SK-N-SH treated with all-trans-retinoic acid at 6 μM for 48 hours (cell line): ENCODE results near the gene CAB39L.

Experiments used
- ATAC-seq: fragments of 200-7000 bp; cut with Tn5 transposase; 3 replicates; pipeline ENCODE4 v1.9.1; 2020; ENCODE audit warnings: mild to moderate bottlenecking, moderate library complexity
- ARNTL ChIP-seq: fragments of 450-650 bp; formaldehyde crosslinking; IDR thresholded peaks from 2 replicates; pipeline ENCODE4 v1.5.0; 2020; ENCODE audit warnings: low read depth, mild to moderate bottlenecking, moderate library complexity, borderline replicate concordance
- BACH2 ChIP-seq: fragments of 250-450 bp; sonication (Bioruptor Pico); IDR thresholded peaks from 2 replicates; pipeline ENCODE4 v1.9.0; 2021; ENCODE audit warnings: mild to moderate bottlenecking, borderline replicate concordance
- CSDC2 ChIP-seq: fragments of 250-450 bp; sonication (Bioruptor Pico); IDR thresholded peaks from 2 replicates; pipeline ENCODE4 v1.5.0; 2020; ENCODE audit warnings: mild to moderate bottlenecking, moderate library complexity
- ESRRG ChIP-seq: fragments of 250-450 bp; sonication (Bioruptor Pico); IDR thresholded peaks from 2 replicates; pipeline ENCODE4 v1.6.1; 2021; ENCODE audit warnings: mild to moderate bottlenecking
- GLIS3 ChIP-seq: fragments of 250-450 bp; sonication (Bioruptor Pico); IDR thresholded peaks from 2 replicates; pipeline ENCODE4 v1.5.0; 2020; ENCODE audit warnings: mild to moderate bottlenecking, moderate library complexity
- ISL1 ChIP-seq: fragments of 250-450 bp; sonication (Bioruptor Pico); IDR thresholded peaks from 2 replicates; pipeline ENCODE4 v2.1.2; 2022; ENCODE audit warnings: mild to moderate bottlenecking, moderate library complexity
- OSR1 ChIP-seq: fragments of 250-450 bp; sonication (Bioruptor Pico); IDR thresholded peaks from 2 replicates; pipeline ENCODE4 v1.8.0; 2022; ENCODE audit warnings: moderate library complexity, mild to moderate bottlenecking, inconsistent platforms
- RARB ChIP-seq: fragments of 250-450 bp; sonication (Bioruptor Pico); IDR thresholded peaks from 2 replicates; pipeline ENCODE4 v1.8.0; 2021; ENCODE audit warnings: mild to moderate bottlenecking, moderate library complexity
- SNAI2 ChIP-seq: fragments of 250-450 bp; sonication (Bioruptor Pico); IDR thresholded peaks from 2 replicates; pipeline ENCODE4 v1.5.0; 2020; ENCODE audit warnings: mild to moderate bottlenecking, moderate library complexity
- TCF4 ChIP-seq: fragments of 250-450 bp; sonication (Bioruptor Pico); IDR thresholded peaks from 2 replicates; pipeline ENCODE4 v1.8.0; 2021; ENCODE audit warnings: mild to moderate bottlenecking, moderate library complexity, borderline replicate concordance
- TOX ChIP-seq: fragments of 250-450 bp; sonication (Bioruptor Pico); IDR thresholded peaks from 2 replicates; pipeline ENCODE4 v1.8.0; 2021; ENCODE audit warnings: mild to moderate bottlenecking, moderate library complexity, borderline replicate concordance
- ZC3H10 ChIP-seq: fragments of 250-450 bp; sonication (Bioruptor Pico); IDR thresholded peaks from 2 replicates; pipeline ENCODE4 v1.5.1; 2021; ENCODE audit warnings: mild to moderate bottlenecking, moderate library complexity
- ZFP3 ChIP-seq: fragments of 250-450 bp; sonication (Bioruptor Pico); IDR thresholded peaks from 2 replicates; pipeline ENCODE4 v1.5.0; 2020; ENCODE audit warnings: mild to moderate bottlenecking, moderate library complexity
- ZNF565 ChIP-seq: fragments of 450-650 bp; formaldehyde crosslinking; conservative IDR thresholded peaks from 2 replicates; pipeline ENCODE4 v1.5.0; 2020; ENCODE audit warnings: low read depth, mild to moderate bottlenecking, moderate library complexity
- ZNF70 ChIP-seq: fragments of 450-650 bp; formaldehyde crosslinking; IDR thresholded peaks from 2 replicates; pipeline ENCODE4 v1.5.0; 2020; ENCODE audit warnings: mild to moderate bottlenecking, moderate library complexity
- ZNF8 ChIP-seq: fragments of 450-650 bp; formaldehyde crosslinking; IDR thresholded peaks from 2 replicates; pipeline ENCODE4 v1.5.0; 2020; ENCODE audit warnings: mild to moderate bottlenecking, moderate library complexity
- TF ChIP-seq, protein P1 (sequence below): fragments of 250-450 bp; sonication (Bioruptor Pico); IDR thresholded peaks from 2 replicates; pipeline ENCODE4 v1.8.0; 2021; ENCODE audit warnings: low read depth, mild to moderate bottlenecking, moderate library complexity, borderline replicate concordance
- TF ChIP-seq, protein P2 (sequence below): fragments of 250-450 bp; sonication (Bioruptor Pico); IDR thresholded peaks from 2 replicates; pipeline ENCODE4 v1.5.0; 2020; ENCODE audit warnings: mild to moderate bottlenecking, moderate library complexity
- TF ChIP-seq, protein P3 (sequence below): fragments of 250-450 bp; sonication (Bioruptor Pico); IDR thresholded peaks from 2 replicates; pipeline ENCODE4 v1.5.1; 2021; ENCODE audit warnings: mild to moderate bottlenecking, moderate library complexity
- TF ChIP-seq, protein P4 (sequence below): fragments of 250-450 bp; sonication (Bioruptor Pico); IDR thresholded peaks from 2 replicates; pipeline ENCODE4 v1.5.1; 2020; ENCODE audit warnings: low read depth, mild to moderate bottlenecking, moderate library complexity

CAB39L gene

DNA sequence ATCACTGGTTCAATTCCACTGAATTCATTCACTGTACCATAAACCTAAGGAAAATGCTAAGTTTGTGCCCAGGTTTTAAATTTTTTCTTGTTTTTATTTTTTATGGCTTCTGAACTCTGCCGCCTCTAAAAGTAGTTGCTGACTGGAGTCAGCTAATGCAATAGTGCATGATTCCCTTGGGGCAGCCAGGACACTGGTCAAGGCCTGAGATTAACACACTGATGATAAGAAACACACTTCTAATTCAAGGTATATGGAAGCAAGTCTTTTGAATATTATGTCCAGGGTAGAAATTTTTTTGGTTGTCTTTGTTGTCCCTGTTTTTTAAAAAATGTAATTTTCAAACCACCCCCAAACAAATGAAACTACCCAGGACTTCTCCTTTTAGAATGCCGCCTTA is 123.9 kb downstream of the CAB39L start:
- TF ChIP-seq ZNF70 (CRISPR knock-in tag) = no peak
- no peak for TF ChIP-seq BACH2 (CRISPR knock-in tag)
- TF ChIP-seq CSDC2 (CRISPR knock-in tag) = no peak
- no peak for TF ChIP-seq ZC3H10
- TF ChIP-seq, protein P1, sequence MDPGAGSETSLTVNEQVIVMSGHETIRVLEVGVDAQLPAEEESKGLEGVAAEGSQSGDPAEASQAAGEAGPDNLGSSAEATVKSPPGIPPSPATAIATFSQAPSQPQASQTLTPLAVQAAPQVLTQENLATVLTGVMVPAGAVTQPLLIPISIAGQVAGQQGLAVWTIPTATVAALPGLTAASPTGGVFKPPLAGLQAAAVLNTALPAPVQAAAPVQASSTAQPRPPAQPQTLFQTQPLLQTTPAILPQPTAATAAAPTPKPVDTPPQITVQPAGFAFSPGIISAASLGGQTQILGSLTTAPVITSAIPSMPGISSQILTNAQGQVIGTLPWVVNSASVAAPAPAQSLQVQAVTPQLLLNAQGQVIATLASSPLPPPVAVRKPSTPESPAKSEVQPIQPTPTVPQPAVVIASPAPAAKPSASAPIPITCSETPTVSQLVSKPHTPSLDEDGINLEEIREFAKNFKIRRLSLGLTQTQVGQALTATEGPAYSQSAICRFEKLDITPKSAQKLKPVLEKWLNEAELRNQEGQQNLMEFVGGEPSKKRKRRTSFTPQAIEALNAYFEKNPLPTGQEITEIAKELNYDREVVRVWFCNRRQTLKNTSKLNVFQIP (CRISPR knock-in tag) = no peak
- TF ChIP-seq TCF4 (CRISPR knock-in tag) = no peak
- TF ChIP-seq, protein P2, sequence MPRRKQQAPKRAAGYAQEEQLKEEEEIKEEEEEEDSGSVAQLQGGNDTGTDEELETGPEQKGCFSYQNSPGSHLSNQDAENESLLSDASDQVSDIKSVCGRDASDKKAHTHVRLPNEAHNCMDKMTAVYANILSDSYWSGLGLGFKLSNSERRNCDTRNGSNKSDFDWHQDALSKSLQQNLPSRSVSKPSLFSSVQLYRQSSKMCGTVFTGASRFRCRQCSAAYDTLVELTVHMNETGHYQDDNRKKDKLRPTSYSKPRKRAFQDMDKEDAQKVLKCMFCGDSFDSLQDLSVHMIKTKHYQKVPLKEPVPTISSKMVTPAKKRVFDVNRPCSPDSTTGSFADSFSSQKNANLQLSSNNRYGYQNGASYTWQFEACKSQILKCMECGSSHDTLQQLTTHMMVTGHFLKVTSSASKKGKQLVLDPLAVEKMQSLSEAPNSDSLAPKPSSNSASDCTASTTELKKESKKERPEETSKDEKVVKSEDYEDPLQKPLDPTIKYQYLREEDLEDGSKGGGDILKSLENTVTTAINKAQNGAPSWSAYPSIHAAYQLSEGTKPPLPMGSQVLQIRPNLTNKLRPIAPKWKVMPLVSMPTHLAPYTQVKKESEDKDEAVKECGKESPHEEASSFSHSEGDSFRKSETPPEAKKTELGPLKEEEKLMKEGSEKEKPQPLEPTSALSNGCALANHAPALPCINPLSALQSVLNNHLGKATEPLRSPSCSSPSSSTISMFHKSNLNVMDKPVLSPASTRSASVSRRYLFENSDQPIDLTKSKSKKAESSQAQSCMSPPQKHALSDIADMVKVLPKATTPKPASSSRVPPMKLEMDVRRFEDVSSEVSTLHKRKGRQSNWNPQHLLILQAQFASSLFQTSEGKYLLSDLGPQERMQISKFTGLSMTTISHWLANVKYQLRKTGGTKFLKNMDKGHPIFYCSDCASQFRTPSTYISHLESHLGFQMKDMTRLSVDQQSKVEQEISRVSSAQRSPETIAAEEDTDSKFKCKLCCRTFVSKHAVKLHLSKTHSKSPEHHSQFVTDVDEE (CRISPR knock-in tag) = no peak
- TF ChIP-seq ZFP3 (CRISPR knock-in tag) = no peak
- TF ChIP-seq TOX = no peak
- TF ChIP-seq ZNF565 (CRISPR knock-in tag) = no peak
- no peak for TF ChIP-seq GLIS3
- TF ChIP-seq ZNF8 (CRISPR knock-in tag) = no peak
- no peak for TF ChIP-seq ARNTL (CRISPR knock-in tag)
- TF ChIP-seq OSR1 = no peak
- TF ChIP-seq ISL1 (CRISPR knock-in tag) = no peak
- TF ChIP-seq, protein P3, sequence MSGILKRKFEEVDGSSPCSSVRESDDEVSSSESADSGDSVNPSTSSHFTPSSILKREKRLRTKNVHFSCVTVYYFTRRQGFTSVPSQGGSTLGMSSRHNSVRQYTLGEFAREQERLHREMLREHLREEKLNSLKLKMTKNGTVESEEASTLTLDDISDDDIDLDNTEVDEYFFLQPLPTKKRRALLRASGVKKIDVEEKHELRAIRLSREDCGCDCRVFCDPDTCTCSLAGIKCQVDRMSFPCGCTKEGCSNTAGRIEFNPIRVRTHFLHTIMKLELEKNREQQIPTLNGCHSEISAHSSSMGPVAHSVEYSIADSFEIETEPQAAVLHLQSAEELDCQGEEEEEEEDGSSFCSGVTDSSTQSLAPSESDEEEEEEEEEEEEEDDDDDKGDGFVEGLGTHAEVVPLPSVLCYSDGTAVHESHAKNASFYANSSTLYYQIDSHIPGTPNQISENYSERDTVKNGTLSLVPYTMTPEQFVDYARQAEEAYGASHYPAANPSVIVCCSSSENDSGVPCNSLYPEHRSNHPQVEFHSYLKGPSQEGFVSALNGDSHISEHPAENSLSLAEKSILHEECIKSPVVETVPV (CRISPR knock-in tag) = no peak
- TF ChIP-seq ESRRG (CRISPR knock-in tag) = no peak
- TF ChIP-seq, all 23 proteins: peak for 0
- ATAC-seq = no peak

DNA sequence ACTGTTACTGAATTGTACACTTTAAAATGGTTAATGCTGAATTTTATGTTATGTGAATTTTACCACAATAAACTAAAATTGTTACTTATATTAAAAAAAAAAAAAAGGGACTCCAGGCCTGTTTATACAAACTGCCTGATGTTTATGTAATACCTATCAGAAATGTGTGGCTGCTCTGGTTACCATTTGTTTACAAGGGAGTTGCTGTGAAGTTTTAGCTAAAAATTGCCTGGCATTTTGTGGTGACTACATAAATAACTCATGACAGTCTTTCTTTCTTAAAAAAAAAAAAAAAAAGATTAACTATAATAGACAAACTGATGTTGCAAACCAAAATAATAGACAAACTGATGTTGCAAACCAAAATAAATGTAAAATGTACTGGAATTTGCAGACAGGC is 124.3 kb downstream of the CAB39L start:
- TF ChIP-seq ZNF70 (CRISPR knock-in tag) (no peak), GLIS3 (no peak), ISL1 (CRISPR knock-in tag) (no peak), SNAI2 (no peak), ZNF565 (CRISPR knock-in tag) (no peak), OSR1 (no peak), TCF4 (CRISPR knock-in tag) (no peak), RARB (CRISPR knock-in tag) (no peak), CSDC2 (CRISPR knock-in tag) (no peak)
- TF ChIP-seq, protein P3 (CRISPR knock-in tag) = no peak
- TF ChIP-seq, protein P4, sequence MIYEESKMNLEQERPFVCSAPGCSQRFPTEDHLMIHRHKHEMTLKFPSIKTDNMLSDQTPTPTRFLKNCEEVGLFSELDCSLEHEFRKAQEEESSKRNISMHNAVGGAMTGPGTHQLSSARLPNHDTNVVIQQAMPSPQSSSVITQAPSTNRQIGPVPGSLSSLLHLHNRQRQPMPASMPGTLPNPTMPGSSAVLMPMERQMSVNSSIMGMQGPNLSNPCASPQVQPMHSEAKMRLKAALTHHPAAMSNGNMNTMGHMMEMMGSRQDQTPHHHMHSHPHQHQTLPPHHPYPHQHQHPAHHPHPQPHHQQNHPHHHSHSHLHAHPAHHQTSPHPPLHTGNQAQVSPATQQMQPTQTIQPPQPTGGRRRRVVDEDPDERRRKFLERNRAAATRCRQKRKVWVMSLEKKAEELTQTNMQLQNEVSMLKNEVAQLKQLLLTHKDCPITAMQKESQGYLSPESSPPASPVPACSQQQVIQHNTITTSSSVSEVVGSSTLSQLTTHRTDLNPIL (CRISPR knock-in tag) = no peak
- no peak for ATAC-seq

DNA sequence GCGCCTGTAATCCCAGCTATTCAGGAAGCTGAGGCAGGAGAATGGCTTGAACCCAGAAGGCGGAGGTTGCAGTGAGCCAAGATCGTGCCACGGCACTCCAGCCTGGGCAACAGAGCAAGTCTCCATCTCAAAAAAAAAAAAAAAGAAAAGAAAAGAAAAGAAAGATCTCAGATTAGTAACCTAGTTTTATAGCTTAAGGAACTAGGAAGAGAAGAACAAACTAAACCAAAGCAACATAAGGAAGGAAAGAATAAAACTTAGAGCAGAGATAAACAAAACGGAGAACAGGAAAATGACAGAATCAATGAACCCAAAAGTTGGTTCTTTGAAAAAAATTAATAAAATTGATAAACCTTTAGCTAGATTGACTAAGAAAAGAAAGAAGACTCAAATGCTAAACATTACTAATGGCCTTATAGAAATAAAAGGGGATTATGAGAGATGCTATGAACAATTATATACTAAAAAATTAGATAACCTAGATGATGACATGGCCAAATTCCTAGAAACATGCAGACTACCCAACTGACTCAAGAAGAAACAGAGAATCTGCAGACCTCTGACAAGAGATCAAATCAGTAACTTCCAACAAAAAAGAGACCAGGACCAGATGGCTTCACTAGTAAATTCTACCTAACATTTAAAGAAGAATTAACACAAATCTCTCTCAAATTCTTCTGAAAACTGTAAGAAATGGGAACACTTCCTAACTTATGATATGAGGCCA is 127.9 kb downstream of the CAB39L start:
- ATAC-seq = no peak
- TF ChIP-seq RARB (CRISPR knock-in tag) (no peak), TOX (no peak), CSDC2 (CRISPR knock-in tag) (no peak), ZNF565 (CRISPR knock-in tag) (no peak), ESRRG (CRISPR knock-in tag) (no peak), ISL1 (CRISPR knock-in tag) (no peak), ZNF8 (CRISPR knock-in tag) (no peak), BACH2 (CRISPR knock-in tag) (no peak)
